ENCODE results near the gene HMCN1. TPM values are rescaled to one million over a fixed set of nuclear protein-coding genes. Genes with fewer than 3 reads are reported as not detected.
A peak's percentile ranks its signal among the peaks of the same experiment; 100 is the strongest.

The HMCN1 gene
- total RNA-seq, 1 experiment from 2014 or later: 0.23 TPM

GRCh38 chr1:186082235-186082937, 348.2 kb downstream of the HMCN1 start:
- in situ Hi-C loops (cut with HindIII; ENCODE audit: low pct_unique_long_range_greater_than_20kb, low sequenced_read_pairs) (no loop called here), intact Hi-C loops (cut with micrococcal nuclease; ENCODE audit: unreplicated experiment) (no loop called here)
- Histone ChIP-seq H3K27ac (ENCODE audit: low read length) (no peak overlapping the region), H3K27me3 (ENCODE audit: control insufficient read depth, insufficient read depth, low read length) (no peaks in the 10 kb centered on the region), H3K4me3 (ENCODE audit: low read depth in 2 of 2, low read length in 2 of 2) (no peak overlapping the region), H3K9me3 (ENCODE audit: control insufficient read depth, insufficient read depth, low read depth, low read length) (no peaks in the 10 kb centered on the region), H3K4me1 (ENCODE audit: control insufficient read depth, insufficient read depth, low read length) (no peaks in the 10 kb centered on the region), H3K36me3 (ENCODE audit: control insufficient read depth, insufficient read depth, low read length) (no peaks in the 10 kb centered on the region)
- POLR2A ChIA-PET: no interaction called here
- CTCF ChIA-PET: no interaction called here
- no TSS peak for BruUV-seq (replicated peaks)
- ATAC-seq (no peak), DNase-seq (ENCODE audit: low read depth, low spot score) (peak; percentile 47)
- TF ChIP-seq, protein P1, sequence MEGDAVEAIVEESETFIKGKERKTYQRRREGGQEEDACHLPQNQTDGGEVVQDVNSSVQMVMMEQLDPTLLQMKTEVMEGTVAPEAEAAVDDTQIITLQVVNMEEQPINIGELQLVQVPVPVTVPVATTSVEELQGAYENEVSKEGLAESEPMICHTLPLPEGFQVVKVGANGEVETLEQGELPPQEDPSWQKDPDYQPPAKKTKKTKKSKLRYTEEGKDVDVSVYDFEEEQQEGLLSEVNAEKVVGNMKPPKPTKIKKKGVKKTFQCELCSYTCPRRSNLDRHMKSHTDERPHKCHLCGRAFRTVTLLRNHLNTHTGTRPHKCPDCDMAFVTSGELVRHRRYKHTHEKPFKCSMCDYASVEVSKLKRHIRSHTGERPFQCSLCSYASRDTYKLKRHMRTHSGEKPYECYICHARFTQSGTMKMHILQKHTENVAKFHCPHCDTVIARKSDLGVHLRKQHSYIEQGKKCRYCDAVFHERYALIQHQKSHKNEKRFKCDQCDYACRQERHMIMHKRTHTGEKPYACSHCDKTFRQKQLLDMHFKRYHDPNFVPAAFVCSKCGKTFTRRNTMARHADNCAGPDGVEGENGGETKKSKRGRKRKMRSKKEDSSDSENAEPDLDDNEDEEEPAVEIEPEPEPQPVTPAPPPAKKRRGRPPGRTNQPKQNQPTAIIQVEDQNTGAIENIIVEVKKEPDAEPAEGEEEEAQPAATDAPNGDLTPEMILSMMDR (IDR thresholded peaks at IDR 0.05): no peak
- TF ChIP-seq, protein P2, sequence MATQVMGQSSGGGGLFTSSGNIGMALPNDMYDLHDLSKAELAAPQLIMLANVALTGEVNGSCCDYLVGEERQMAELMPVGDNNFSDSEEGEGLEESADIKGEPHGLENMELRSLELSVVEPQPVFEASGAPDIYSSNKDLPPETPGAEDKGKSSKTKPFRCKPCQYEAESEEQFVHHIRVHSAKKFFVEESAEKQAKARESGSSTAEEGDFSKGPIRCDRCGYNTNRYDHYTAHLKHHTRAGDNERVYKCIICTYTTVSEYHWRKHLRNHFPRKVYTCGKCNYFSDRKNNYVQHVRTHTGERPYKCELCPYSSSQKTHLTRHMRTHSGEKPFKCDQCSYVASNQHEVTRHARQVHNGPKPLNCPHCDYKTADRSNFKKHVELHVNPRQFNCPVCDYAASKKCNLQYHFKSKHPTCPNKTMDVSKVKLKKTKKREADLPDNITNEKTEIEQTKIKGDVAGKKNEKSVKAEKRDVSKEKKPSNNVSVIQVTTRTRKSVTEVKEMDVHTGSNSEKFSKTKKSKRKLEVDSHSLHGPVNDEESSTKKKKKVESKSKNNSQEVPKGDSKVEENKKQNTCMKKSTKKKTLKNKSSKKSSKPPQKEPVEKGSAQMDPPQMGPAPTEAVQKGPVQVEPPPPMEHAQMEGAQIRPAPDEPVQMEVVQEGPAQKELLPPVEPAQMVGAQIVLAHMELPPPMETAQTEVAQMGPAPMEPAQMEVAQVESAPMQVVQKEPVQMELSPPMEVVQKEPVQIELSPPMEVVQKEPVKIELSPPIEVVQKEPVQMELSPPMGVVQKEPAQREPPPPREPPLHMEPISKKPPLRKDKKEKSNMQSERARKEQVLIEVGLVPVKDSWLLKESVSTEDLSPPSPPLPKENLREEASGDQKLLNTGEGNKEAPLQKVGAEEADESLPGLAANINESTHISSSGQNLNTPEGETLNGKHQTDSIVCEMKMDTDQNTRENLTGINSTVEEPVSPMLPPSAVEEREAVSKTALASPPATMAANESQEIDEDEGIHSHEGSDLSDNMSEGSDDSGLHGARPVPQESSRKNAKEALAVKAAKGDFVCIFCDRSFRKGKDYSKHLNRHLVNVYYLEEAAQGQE (IDR thresholded peaks at IDR 0.05; ENCODE audit: insufficient read depth in 1 of 2, low read depth in 2 of 2, low read length in 1 of 2): no peak
- no peak for TF ChIP-seq POLR2AphosphoS5 (IDR thresholded peaks at IDR 0.05; ENCODE audit: low read depth, low read length)
- no peak for TF ChIP-seq SIN3A (IDR thresholded peaks at IDR 0.05; ENCODE audit: borderline replicate concordance, insufficient read depth, low read depth, low read length)
- TF ChIP-seq TCF7L2 (IDR thresholded peaks at IDR 0.05; ENCODE audit: low read depth, low read length): no peak

- no TSS peak for BruUV-seq (replicated peaks)
- intact Hi-C loops (cut with micrococcal nuclease; ENCODE audit: unreplicated experiment): no loop called here
Measured at GRCh38 chr1:186086583-186086982, 352.4 kb downstream of the HMCN1 start.

More at GRCh38 chr1:186086583-186086982, 352.4 kb downstream of the HMCN1 start:
- CTCF ChIA-PET: no interaction called here
- no peaks in the 10 kb centered on the region for H3K9me3 ChIP-seq (ENCODE audit: control insufficient read depth, insufficient read depth, low read depth, low read length)
- DNase-seq (ENCODE audit: low read depth, low spot score) (no peak), ATAC-seq (no peak)
- H3K36me3 ChIP-seq (ENCODE audit: control insufficient read depth, insufficient read depth, low read length): no peaks in the 10 kb centered on the region
- TF ChIP-seq, protein P2 (IDR thresholded peaks at IDR 0.05; ENCODE audit: insufficient read depth in 1 of 2, low read depth in 2 of 2, low read length in 1 of 2): no peak
- no peak for TF ChIP-seq SIN3A (IDR thresholded peaks at IDR 0.05; ENCODE audit: borderline replicate concordance, insufficient read depth, low read depth, low read length)
- no peak for TF ChIP-seq POLR2AphosphoS5 (IDR thresholded peaks at IDR 0.05; ENCODE audit: low read depth, low read length)
- no peak overlapping the region for H3K4me3 ChIP-seq (ENCODE audit: low read depth in 2 of 2, low read length in 2 of 2)
- POLR2A ChIA-PET: no interaction called here
- in situ Hi-C loops (cut with HindIII; ENCODE audit: low pct_unique_long_range_greater_than_20kb, low sequenced_read_pairs): no loop called here
- no peaks in the 10 kb centered on the region for H3K4me1 ChIP-seq (ENCODE audit: control insufficient read depth, insufficient read depth, low read length)
- no peaks in the 10 kb centered on the region for H3K27me3 ChIP-seq (ENCODE audit: control insufficient read depth, insufficient read depth, low read length)
- H3K27ac ChIP-seq (ENCODE audit: low read length): no peak overlapping the region

All from Panc1 (cell line).